Body of pancreas (tissue), 4 donors: ENCODE results near the gene SFXN5. TPM values are rescaled to one million over a fixed set of nuclear protein-coding genes. Genes with fewer than 3 reads are reported as not detected.
"Not testable (repeated sequence)": the region's sequence is repeated elsewhere in the genome, so short reads cannot be mapped to it uniquely, and the experiment has no call there.

Experiments
- ATAC-seq: fragments of 150-250 bp; one replicate; pipeline ENCODE4 v1.9.1; 2016
- DNase-seq, 4 donors: peaks; one replicate each; pipeline ENCODE4 v3.0.0-alpha.2; 2019
- H3K27ac ChIP-seq, 4 donors: fragments of 200-600 bp; sonication (generic); 1 replicate in 3 of 4; 2 replicates in 1 of 4; pipeline versions ENCODE4 v1.5.1 to v1.6.1; 2016 to 2019; ENCODE audit warnings: mild to moderate bottlenecking in 1 of 4, mixed read lengths in 1 of 4, moderate library complexity in 1 of 4
- H3K27me3 ChIP-seq, 2 donors: fragments of 200-600 bp; sonication (generic); one replicate each; pipeline ENCODE4 v1.6.0; 2016; ENCODE audit warnings: mild to moderate bottlenecking in 1 of 2
- H3K36me3 ChIP-seq, 2 donors: fragments of 200-600 bp; sonication (generic); replicated peaks in 1 of 2; 2 replicates each; pipeline ENCODE4 v1.5.1; 2016; ENCODE audit warnings: low read depth in 2 of 2; ENCODE audit not compliant: insufficient read depth in 1 of 2
- H3K4me1 ChIP-seq: fragments of 200-600 bp; sonication (generic); one replicate; pipeline ENCODE4 v1.6.0; 2016
- H3K4me3 ChIP-seq, 2 donors: fragments of 200-600 bp; sonication (generic); 1 replicate in 1 of 2; 2 replicates in 1 of 2; pipeline ENCODE4 v1.5.1; 2016 to 2019
- H3K9me3 ChIP-seq, 3 donors: fragments of 200-600 bp; sonication (generic); 1 replicate in 2 of 3; 2 replicates in 1 of 3; pipeline ENCODE4 v1.5.1; 2016
- CTCF ChIP-seq, 7 experiments: fragments of 450-650 bp in 4 of 7; fragments of 200-600 bp in 3 of 7; sonication (generic) in 3 of 7; IDR thresholded peaks; one replicate each; pipeline ENCODE4 v1.5.1; 2016 to 2019; ENCODE audit warnings: antibody characterized with exemption in 7 of 7
- POLR2A ChIP-seq, 3 donors: fragments of 450-650 bp; IDR thresholded peaks; one replicate each; pipeline ENCODE4 v1.6.1; 2016; ENCODE audit warnings: antibody characterized with exemption in 3 of 3, mild to moderate bottlenecking in 2 of 3
- WGBS, 2 donors: methylation state at CpG; one replicate each; pipeline ENCODE4 v1.1.5; 2017; 5-methylcytosine and 5-hydroxymethylcytosine counted together
- intact Hi-C: fragments of 100-400 bp; cut with DNase I; formaldehyde crosslinking; loops from one replicate; pipeline ENCODE4 v1.15.1; 2023
- total RNA-seq, 2 donors: library from RNA; depleted of rRNA; stranded (reverse); fragments of >200 nt; gene quantifications; one replicate each; pipeline ENCODE4 v1.1.0, GENCODE V29; 2016

SFXN5 gene
- total RNA-seq, 2 donors from 2014 or later = 4.3 to 5.4 TPM

GRCh38 chr2:73099486-73099885 is 28.0 kb upstream of the SFXN5 start:
- Histone ChIP-seq H3K36me3 (no peaks in the 10 kb centered on the region), H3K27ac (no peak overlapping the region), H3K27me3 (no peaks in the 10 kb centered on the region), H3K9me3 (no peaks in the 10 kb centered on the region), H3K4me1 (peaks cover 5% of the 10 kb centered on the region), H3K4me3 (no peak overlapping the region)
- intact Hi-C loops = no loop called here
- ATAC-seq = no peak
- TF ChIP-seq POLR2A (IDR thresholded peaks at IDR 0.05) = no peak
- WGBS, 2 donors = 95 to 100% methylated on average over 3 of the region's 3 CpGs
- DNase-seq = no peak

- intact Hi-C loops = no loop called here
- no peak for TF ChIP-seq CTCF (IDR thresholded peaks at IDR 0.05)
- no peak for DNase-seq
- Histone ChIP-seq H3K27ac (no peak overlapping the region), H3K9me3 (no peaks in the 10 kb centered on the region), H3K4me1 (peaks cover 16% of the 10 kb centered on the region), H3K36me3 (no peaks in the 10 kb centered on the region), H3K27me3 (no peaks in the 10 kb centered on the region), H3K4me3 (no peak overlapping the region)
- 44 to 68% methylated on average over 3 of the region's 3 CpGs for WGBS, 2 donors
- no peak for ATAC-seq
Observed at GRCh38 chr2:73095910-73096309, 24.4 kb upstream of the SFXN5 start.

GRCh38 chr2:73093601-73094218 is 22.2 kb upstream of the SFXN5 start:
- H3K4me3 ChIP-seq, intact Hi-C loops, H3K9me3 ChIP-seq, H3K27ac ChIP-seq, ATAC-seq, H3K36me3 ChIP-seq, DNase-seq, H3K27me3 ChIP-seq: not testable (repeated sequence)
- WGBS, 2 donors = 74 to 82% methylated on average over 17 of the region's 17 CpGs
- H3K4me1 ChIP-seq = peaks cover 16% of the 10 kb centered on the region

- H3K36me3 ChIP-seq = no peaks in the 10 kb centered on the region
- H3K4me1 ChIP-seq = peaks cover 16% of the 10 kb centered on the region
- TF ChIP-seq POLR2A (IDR thresholded peaks at IDR 0.05) (no peak), CTCF (IDR thresholded peaks at IDR 0.05) (no peak)
- H3K27ac ChIP-seq = peak overlapping the region in 1 of 4 donors; percentile 1
- intact Hi-C loops = no loop called here
- DNase-seq (no peak), ATAC-seq (no peak)
- no peak overlapping the region for H3K4me3 ChIP-seq
- H3K27me3 ChIP-seq = no peaks in the 10 kb centered on the region
- 67 to 68% methylated on average over 7 of the region's 7 CpGs for WGBS, 2 donors
- H3K9me3 ChIP-seq = no peaks in the 10 kb centered on the region
Observed at GRCh38 chr2:73092146-73092783, 20.8 kb upstream of the SFXN5 start.

GRCh38 chr2:73091696-73092095 is 20.2 kb upstream of the SFXN5 start:
- 88 to 93% methylated on average over 11 of the region's 11 CpGs for WGBS, 2 donors
- intact Hi-C loops = no loop called here
- H3K27ac ChIP-seq = no peak overlapping the region
- no peaks in the 10 kb centered on the region for H3K36me3 ChIP-seq
- no peaks in the 10 kb centered on the region for H3K9me3 ChIP-seq
- H3K4me1 ChIP-seq = peaks cover 16% of the 10 kb centered on the region
- DNase-seq (no peak), ATAC-seq (no peak)
- no peak for TF ChIP-seq POLR2A (IDR thresholded peaks at IDR 0.05)
- TF ChIP-seq CTCF (IDR thresholded peaks at IDR 0.05) = no peak
- no peaks in the 10 kb centered on the region for H3K27me3 ChIP-seq
- no peak overlapping the region for H3K4me3 ChIP-seq

- 76 to 82% methylated on average over 7 of the region's 7 CpGs for WGBS, 2 donors
- intact Hi-C loops = no loop called here
Observed at GRCh38 chr2:73091164-73091563, 19.7 kb upstream of the SFXN5 start.

More at GRCh38 chr2:73091164-73091563, 19.7 kb upstream of the SFXN5 start:
- no peak for ATAC-seq
- peaks cover 16% of the 10 kb centered on the region for H3K4me1 ChIP-seq
- no peak for TF ChIP-seq POLR2A (IDR thresholded peaks at IDR 0.05)
- TF ChIP-seq CTCF (IDR thresholded peaks at IDR 0.05) = no peak
- H3K27ac ChIP-seq = no peak overlapping the region
- no peak for DNase-seq
- no peak overlapping the region for H3K4me3 ChIP-seq
- no peaks in the 10 kb centered on the region for H3K9me3 ChIP-seq
- no peaks in the 10 kb centered on the region for H3K27me3 ChIP-seq
- H3K36me3 ChIP-seq = no peaks in the 10 kb centered on the region
